NCI-H2171 treated with DMSO at 0.1 percent for 48 hours (cell line): Measurements from ENCODE around the gene IDUA.
A peak's percentile ranks its signal among the peaks of the same experiment; 100 is the strongest.
"Not testable (repeated sequence)": the region's sequence is repeated elsewhere in the genome, so short reads cannot be mapped to it uniquely, and the experiment has no call there.

Source experiments
- DNase-seq: peaks from one replicate; lab custom pipeline; 2025; lab: John Stamatoyannopoulos, UW

IDUA gene

GRCh38 chr4:986879-987623 lies at the start of gene IDUA:
Gene IDUA (plus strand): TSS chr4:987044. CDS start chr4:987085, 41 bp downstream.
- DNase-seq: peak; percentile 38

- not testable (repeated sequence) for DNase-seq
Observed at GRCh38 chr4:939508-939907, 47.3 kb upstream of the IDUA start.

GRCh38 chr4:945274-946102 lies 41.4 kb upstream of the IDUA start:
- no peak for DNase-seq

DNA sequence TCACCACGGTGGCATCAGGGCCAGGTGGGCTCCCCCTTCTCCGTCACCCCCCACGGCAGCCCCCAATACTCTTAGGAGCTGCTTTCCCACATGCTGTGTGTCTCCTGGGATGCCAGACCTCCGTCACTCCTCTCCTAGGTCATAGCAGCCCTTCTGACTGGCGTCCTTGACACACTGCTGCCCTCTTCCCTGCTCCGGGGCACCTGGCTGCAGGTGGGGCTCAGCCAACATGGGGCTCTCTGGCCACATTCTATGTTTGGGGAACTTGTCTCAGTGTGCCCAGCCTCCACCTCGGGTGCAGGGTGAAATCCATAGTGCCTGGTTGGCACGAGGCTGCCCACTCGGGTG lies 40.8 kb upstream of the IDUA start:
- no peak for DNase-seq

- DNase-seq: no peak
Observed at GRCh38 chr4:946517-947471, 40.0 kb upstream of the IDUA start.

DNA sequence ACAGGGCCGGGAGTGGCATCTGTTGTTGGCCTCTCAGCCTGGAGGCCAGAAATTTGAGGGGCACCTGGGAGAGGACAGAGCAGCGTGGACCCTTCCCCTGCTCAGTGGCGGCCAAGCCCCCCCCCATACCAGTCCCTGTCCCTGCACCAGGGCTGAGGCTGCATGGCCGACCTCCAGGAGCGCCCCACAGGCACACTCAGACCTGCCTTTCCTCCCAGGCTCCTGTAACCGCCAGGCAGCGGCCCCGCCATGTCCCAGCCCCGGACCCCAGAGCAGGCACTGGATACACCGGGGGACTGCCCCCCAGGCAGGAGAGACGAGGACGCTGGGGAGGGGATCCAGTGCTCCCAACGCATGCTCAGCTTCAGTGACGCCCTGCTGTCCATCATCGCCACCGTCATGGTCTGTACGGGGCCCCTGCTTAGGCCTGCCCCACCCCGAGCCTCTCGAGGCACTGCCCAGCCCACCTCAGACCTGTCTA lies 39.3 kb upstream of the IDUA start:
- DNase-seq: no peak

GRCh38 chr4:948101-948935 lies 38.5 kb upstream of the IDUA start:
- DNase-seq: no peak

GRCh38 chr4:948936-949300 lies 37.9 kb upstream of the IDUA start:
- no peak for DNase-seq

GRCh38 chr4:949656-950055 lies 37.2 kb upstream of the IDUA start:
- DNase-seq: no peak

- no peak for DNase-seq
Observed at GRCh38 chr4:950136-951020, 36.5 kb upstream of the IDUA start.

DNA sequence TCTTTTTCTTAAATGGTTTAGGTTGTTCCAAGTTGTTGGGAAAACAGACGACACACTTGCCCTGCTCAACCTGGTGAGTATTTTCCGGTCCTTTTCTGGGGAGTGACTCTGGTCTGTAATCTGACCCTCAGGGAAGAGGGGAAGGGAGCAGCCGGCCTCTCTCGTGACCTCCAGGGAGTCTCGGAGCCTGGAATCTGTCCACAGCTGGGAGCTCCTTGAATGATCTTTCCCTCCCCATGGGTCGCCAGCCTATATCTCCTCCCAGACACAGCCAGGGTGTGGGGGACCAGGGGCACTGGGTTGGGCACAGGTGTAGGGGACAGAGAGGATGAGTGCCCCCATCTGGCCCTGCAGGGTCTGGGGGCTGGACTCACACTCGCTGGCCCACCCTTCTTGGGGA lies 35.7 kb upstream of the IDUA start:
- no peak for DNase-seq

DNA sequence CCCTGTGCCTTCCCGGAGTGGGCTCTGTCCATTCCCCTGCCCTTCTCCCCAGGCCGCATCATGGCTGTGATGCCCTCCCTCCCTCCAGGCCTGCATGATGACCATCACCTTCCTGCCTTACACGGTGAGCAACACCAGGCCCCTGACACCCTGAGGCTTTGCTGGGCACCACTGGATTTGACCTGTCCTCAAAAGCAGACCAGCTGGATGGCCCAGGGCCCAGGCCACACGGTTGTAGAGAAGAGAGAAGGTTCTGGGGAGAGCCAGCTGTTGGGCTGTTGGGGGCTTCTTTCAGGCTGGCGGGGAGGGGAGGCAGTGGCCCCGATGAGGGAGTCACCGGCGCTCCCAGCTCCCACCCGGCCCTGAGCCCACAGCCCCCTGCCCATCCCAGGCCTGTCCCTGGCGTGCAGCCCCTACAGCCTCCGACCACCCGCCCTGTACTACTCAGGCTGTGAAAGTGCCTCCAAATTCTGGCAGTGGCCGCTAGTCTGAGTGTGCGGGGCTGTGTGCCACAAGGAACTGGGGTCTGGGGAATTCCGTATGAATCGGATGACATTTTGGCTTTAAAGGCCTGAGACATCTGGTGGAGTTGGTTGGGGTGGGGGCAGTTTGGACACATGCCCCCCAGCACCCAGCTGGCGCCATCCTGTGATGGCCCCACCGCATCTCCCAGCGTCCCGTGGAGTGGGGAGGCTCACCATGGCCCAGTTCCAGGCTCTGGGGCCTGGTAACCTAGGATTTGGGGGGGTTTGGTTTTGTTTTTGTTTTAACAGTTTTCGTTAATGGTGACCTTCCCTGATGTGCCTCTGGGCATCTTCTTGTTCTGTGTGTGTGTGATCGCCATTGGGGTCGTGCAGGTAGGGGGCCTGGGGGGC lies 35.0 kb upstream of the IDUA start:
- no peak for DNase-seq

GRCh38 chr4:952881-953573 lies 33.8 kb upstream of the IDUA start:
- DNase-seq: no peak

DNA sequence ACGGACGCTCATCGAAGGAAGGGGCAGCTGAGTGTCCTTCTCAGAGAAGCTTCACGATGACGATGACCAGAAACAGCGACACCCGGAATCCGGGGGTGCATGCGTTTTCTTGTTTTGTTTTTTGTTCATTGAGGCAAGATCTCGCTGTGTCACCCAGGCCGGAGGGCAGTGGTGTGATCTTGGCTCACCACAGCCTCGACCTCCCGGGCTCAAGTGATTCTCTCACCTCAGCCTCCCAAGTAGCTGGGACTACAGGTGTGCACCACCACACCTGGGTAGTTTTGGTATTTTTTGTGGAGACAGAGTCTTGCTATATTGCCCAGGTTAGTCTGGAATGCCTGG lies 33.3 kb upstream of the IDUA start:
- DNase-seq: no peak

DNA sequence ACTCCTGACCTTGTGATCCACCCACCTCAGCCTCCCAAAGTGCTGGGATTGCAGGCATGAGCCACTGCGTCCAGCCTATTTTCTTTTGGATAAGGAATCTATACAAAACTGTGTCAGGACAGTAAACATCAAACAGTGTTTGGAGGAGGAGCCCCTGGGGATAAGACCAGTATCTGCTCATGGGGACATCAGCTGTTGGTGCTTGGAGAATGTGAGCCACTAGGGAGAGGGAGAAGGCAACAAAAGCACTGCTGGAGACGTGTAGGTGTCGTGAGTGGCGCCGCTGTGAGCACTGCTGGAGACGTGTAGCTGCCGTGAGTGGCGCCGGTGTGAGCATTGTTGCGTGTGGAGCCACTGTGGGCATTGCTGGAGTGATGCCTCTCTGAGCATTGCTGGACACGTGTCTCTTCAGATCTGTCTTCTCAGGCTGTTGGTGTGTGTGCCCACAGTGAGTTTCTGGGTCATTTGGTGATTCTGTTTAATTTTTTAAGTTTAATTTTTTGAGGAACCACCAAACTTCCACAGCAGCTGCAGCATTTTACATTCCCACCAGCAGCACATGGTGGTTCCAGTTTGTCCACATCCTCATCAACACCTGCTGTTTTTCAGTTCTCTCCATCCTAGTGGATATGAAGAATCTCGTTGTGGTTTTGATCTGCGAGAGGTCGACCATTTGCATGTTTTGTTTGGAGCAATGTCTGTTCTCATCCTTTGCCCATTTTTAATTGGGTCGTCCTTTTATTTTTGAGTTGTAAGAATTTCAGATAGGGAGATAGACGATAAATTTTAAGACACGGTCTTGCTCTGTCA lies 32.4 kb upstream of the IDUA start:
- DNase-seq: no peak

- no peak for DNase-seq
Observed at GRCh38 chr4:955161-955921, 31.5 kb upstream of the IDUA start.

DNA sequence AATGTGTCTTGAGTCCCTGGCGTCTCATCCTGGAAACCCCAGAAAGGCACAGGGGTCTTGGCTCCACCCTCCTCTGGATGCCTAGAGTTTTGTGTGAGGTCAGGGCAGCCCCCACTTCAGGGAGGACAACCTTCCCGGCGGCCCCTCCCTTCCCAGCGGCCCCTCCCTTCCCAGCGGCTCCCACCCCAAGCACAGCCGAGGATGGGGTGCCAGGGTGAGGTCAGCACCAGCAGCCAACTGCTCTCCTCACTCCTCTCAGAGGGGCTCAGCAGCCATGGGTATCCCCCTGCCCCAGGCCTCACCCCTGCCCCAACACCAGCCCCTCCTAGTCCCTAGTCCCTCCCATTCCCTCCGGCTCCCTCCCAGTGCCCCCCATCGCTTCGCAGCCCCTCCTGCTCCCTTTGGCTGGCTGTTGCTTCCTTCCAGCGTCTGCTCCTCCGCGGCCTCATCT lies 30.9 kb upstream of the IDUA start:
- no peak for DNase-seq
